GM21528 (cell line): ENCODE results near the gene COL26A1.

Experiments
- ATAC-seq: cut with Tn5 transposase; IDR thresholded peaks from one replicate; pipeline ENCODE4 v1.9.1; 2021; ENCODE audit warnings: mild to moderate bottlenecking, moderate library complexity; ENCODE audit not compliant: unreplicated experiment, low FRiP score

COL26A1 gene

GRCh38 chr7:101368422-101369165 lies 5.9 kb downstream of the COL26A1 start:
- ATAC-seq = no peak

- no peak for ATAC-seq
These were observed 8.2 kb downstream of the COL26A1 start for GRCh38 chr7:101370836-101371235.

GRCh38 chr7:101373812-101374614 lies 11.3 kb downstream of the COL26A1 start:
- ATAC-seq = no peak

GRCh38 chr7:101374990-101375389 lies 12.3 kb downstream of the COL26A1 start:
- no peak for ATAC-seq

- ATAC-seq = no peak
These were observed 13.9 kb downstream of the COL26A1 start for GRCh38 chr7:101376601-101377000.

GRCh38 chr7:101377189-101377736 lies 14.6 kb downstream of the COL26A1 start:
- no peak for ATAC-seq

- no peak for ATAC-seq
These were observed 16.1 kb downstream of the COL26A1 start for GRCh38 chr7:101378751-101379174.

GRCh38 chr7:101379302-101379701 lies 16.6 kb downstream of the COL26A1 start:
- no peak for ATAC-seq

- ATAC-seq = no peak
These were observed 19.0 kb downstream of the COL26A1 start for GRCh38 chr7:101381549-101382111.

- no peak for ATAC-seq
These were observed 20.3 kb downstream of the COL26A1 start for GRCh38 chr7:101382937-101383336.

- no peak for ATAC-seq
These were observed 23.5 kb downstream of the COL26A1 start for GRCh38 chr7:101386177-101386557.

- no peak for ATAC-seq
These were observed 24.0 kb downstream of the COL26A1 start for GRCh38 chr7:101386558-101387231.

- peak; percentile 80 for ATAC-seq
These were observed 28.2 kb downstream of the COL26A1 start for GRCh38 chr7:101390901-101391301.

GRCh38 chr7:101391991-101392390 lies 29.3 kb downstream of the COL26A1 start:
- ATAC-seq = no peak

- no peak for ATAC-seq
These were observed 31.2 kb downstream of the COL26A1 start for GRCh38 chr7:101393865-101394264.

- ATAC-seq = no peak
These were observed 32.7 kb downstream of the COL26A1 start for GRCh38 chr7:101395376-101395775.

GRCh38 chr7:101397243-101397642 lies 34.6 kb downstream of the COL26A1 start:
- ATAC-seq = no peak

- no peak for ATAC-seq
These were observed 35.2 kb downstream of the COL26A1 start for GRCh38 chr7:101397770-101398324.

GRCh38 chr7:101398396-101399289 lies 36.0 kb downstream of the COL26A1 start:
- no peak for ATAC-seq
